Activated T-cell treated with anti-CD3 and anti-CD28 coated beads for 24 hours (primary cell): ENCODE measurements around the gene B4GALT2.

Experiments used
- DNase-seq: peaks from one replicate; pipeline ENCODE4 v3.0.0-alpha.2; 2020; ENCODE audit warnings: low read depth

B4GALT2 gene

GRCh38 chr1:43978551-43979260 lies at the start of gene B4GALT2:
Gene B4GALT2 (plus strand): TSS chr1:43979210. CDS start chr1:43981161, 1,951 bp downstream.
- DNase-seq, result peak; percentile 19

GRCh38 chr1:43930168-43930948 lies 48.7 kb upstream of the B4GALT2 start:
- DNase-seq, result no peak

- DNase-seq, result no peak
Observed at GRCh38 chr1:43930949-43931275, 48.1 kb upstream of the B4GALT2 start.

GRCh38 chr1:43931711-43932660 lies 47.0 kb upstream of the B4GALT2 start:
- DNase-seq, result no peak

- no peak for DNase-seq
Observed at GRCh38 chr1:43932786-43933385, 46.1 kb upstream of the B4GALT2 start.

GRCh38 chr1:43933386-43934100 lies 45.5 kb upstream of the B4GALT2 start, which contains the start of gene ARTN:
Gene ARTN (plus strand): TSS chr1:43933801. CDS start chr1:43935657, 1,856 bp downstream.
- DNase-seq, result no peak

GRCh38 chr1:43934101-43934985 lies 44.7 kb upstream of the B4GALT2 start:
- no peak for DNase-seq

GRCh38 chr1:43934986-43935324 lies 44.1 kb upstream of the B4GALT2 start:
- DNase-seq, result no peak

GRCh38 chr1:43935711-43936427 lies 43.1 kb upstream of the B4GALT2 start:
- DNase-seq, result no peak

- no peak for DNase-seq
Observed at GRCh38 chr1:43936431-43937151, 42.4 kb upstream of the B4GALT2 start.

GRCh38 chr1:43937179-43937865 lies 41.7 kb upstream of the B4GALT2 start:
- no peak for DNase-seq

- DNase-seq, result no peak
Observed at GRCh38 chr1:43938383-43938782, 40.6 kb upstream of the B4GALT2 start.

GRCh38 chr1:43938892-43939587 lies 40.0 kb upstream of the B4GALT2 start:
- DNase-seq, result no peak

- DNase-seq, result no peak
Observed at GRCh38 chr1:43942411-43942810, 36.6 kb upstream of the B4GALT2 start.

GRCh38 chr1:43944860-43945259 lies 34.1 kb upstream of the B4GALT2 start:
- no peak for DNase-seq

- no peak for DNase-seq
Observed at GRCh38 chr1:43945674-43946235, 33.3 kb upstream of the B4GALT2 start.
